CD4-positive, alpha-beta memory T cell (primary cell): Measurements from ENCODE around the gene INPP4B. TPM values are rescaled to one million over a fixed set of nuclear protein-coding genes. Genes with fewer than 3 reads are reported as not detected.

Source experiments
- CTCF ChIA-PET: fragments of 350-600 bp; sonication (Branson Sonifier 250); formaldehyde crosslinking; loops from one replicate; lab custom pipeline; 2021; ENCODE audit warnings: inconsistent platforms; ENCODE audit not compliant: partially characterized antibody; lab: Charles Lee
- POLR2A ChIA-PET: fragments of 350-600 bp; sonication (Branson Sonifier 250); formaldehyde crosslinking; loops from one replicate; lab custom pipeline; 2021; ENCODE audit not compliant: partially characterized antibody; lab: Charles Lee
- DNase-seq, 5 donors: peaks; one replicate each; pipeline versions ENCODE4 v3.0.0 to v3.0.0-alpha.2; 2020 to 2022; ENCODE audit warnings: mixed read lengths in 1 of 5
- H3K27ac ChIP-seq: one replicate; pipeline ENCODE4 v1.7.0; 2013; ENCODE audit warnings: low read depth, low read length
- H3K27me3 ChIP-seq: 2 replicates; pipeline ENCODE4 v1.7.0; 2013; ENCODE audit warnings: mild to moderate bottlenecking, low read length, moderate library complexity; ENCODE audit not compliant: insufficient read depth
- H3K36me3 ChIP-seq: 2 replicates; pipeline ENCODE4 v1.7.0; 2013; ENCODE audit warnings: mild to moderate bottlenecking, low read length, moderate library complexity; ENCODE audit not compliant: insufficient read depth
- H3K4me1 ChIP-seq: 2 replicates; pipeline ENCODE4 v1.7.0; 2013; ENCODE audit warnings: mild to moderate bottlenecking, low read length, moderate library complexity; ENCODE audit not compliant: insufficient read depth
- H3K4me3 ChIP-seq, 2 donors: one replicate each; pipeline ENCODE4 v1.7.0; 2013; ENCODE audit warnings: low read length in 2 of 2, mild to moderate bottlenecking in 1 of 2
- H3K9me3 ChIP-seq, 2 donors: one replicate each; pipeline ENCODE4 v1.7.0; 2013; ENCODE audit warnings: low read length in 2 of 2, control low read depth in 1 of 2; ENCODE audit not compliant: control insufficient read depth in 1 of 2
- H3K27ac Mint-ChIP-seq, 7 donors: one replicate each; pipeline ENCODE4 v1.8.0; 2020 to 2021; ENCODE audit warnings: mixed read lengths in 7 of 7, mild to moderate bottlenecking in 6 of 7, inconsistent platforms in 3 of 7, moderate library complexity in 3 of 7
- H3K27me3 Mint-ChIP-seq, 2 donors: one replicate each; pipeline ENCODE4 v1.8.0; 2020 to 2021; ENCODE audit warnings: mixed read lengths in 2 of 2
- H3K36me3 Mint-ChIP-seq, 2 donors: one replicate each; pipeline ENCODE4 v1.8.0; 2020 to 2021; ENCODE audit warnings: mixed read lengths in 2 of 2, inconsistent platforms in 1 of 2, mild to moderate bottlenecking in 1 of 2
- H3K4me1 Mint-ChIP-seq, 4 donors: one replicate each; pipeline ENCODE4 v1.8.0; 2020 to 2021; ENCODE audit warnings: mixed read lengths in 4 of 4, mild to moderate bottlenecking in 1 of 4
- H3K4me3 Mint-ChIP-seq, 8 donors: one replicate each; pipeline ENCODE4 v1.8.0; 2020 to 2021; ENCODE audit warnings: mixed read lengths in 8 of 8, mild to moderate bottlenecking in 7 of 8, moderate library complexity in 6 of 8, inconsistent platforms in 3 of 8
- H3K9me3 Mint-ChIP-seq, 8 donors: one replicate each; pipeline ENCODE4 v1.8.0; 2020 to 2021; ENCODE audit warnings: mixed read lengths in 8 of 8, mild to moderate bottlenecking in 5 of 8, inconsistent platforms in 3 of 8, moderate library complexity in 1 of 8
- intact Hi-C: fragments of 100-400 bp; cut with micrococcal nuclease; formaldehyde crosslinking; loops from one replicate; pipeline ENCODE4 v1.15.1; 2023
- polyA plus RNA-seq, 2 donors: library from polyadenylated mRNA; unstranded; fragments of 300-500 nt; fragmentation: Illumina TruSeq; gene quantifications; one replicate each; pipeline ENCODE4 v1.2.3, GENCODE V29; 2021
- total RNA-seq, 2 experiments: library from RNA; stranded (reverse); gene quantifications; one replicate each; pipeline ENCODE4 v1.2.3, GENCODE V29; 2021

INPP4B gene
- total and polyA plus RNA-seq, 4 experiments from 2014 or later, result 76.7 to 112 (median 80.8) TPM

GRCh38 chr4:142379277-142380051 is 466.6 kb downstream of the INPP4B start:
- no peaks in the 10 kb centered on the region for H3K9me3 ChIP-seq
- Mint-ChIP-seq H3K4me1 (peaks cover 64 to 85% (median 74%) of the 10 kb centered on the region in 4 donors), H3K27me3 (no peaks in the 10 kb centered on the region), H3K36me3 (peaks cover 13 to 35% of the 10 kb centered on the region in 2 donors), H3K9me3 (no peaks in the 10 kb centered on the region), H3K27ac (peak overlapping the region; percentile 31 to 92 (median 76)), H3K4me3 (peak overlapping the region in 5 of 8 donors; percentile 17 to 72 (median 60))
- no peaks in the 10 kb centered on the region for H3K27me3 ChIP-seq
- H3K4me3 ChIP-seq, result no peak overlapping the region
- DNase-seq, result no peak
- H3K27ac ChIP-seq, result no peak overlapping the region
- CTCF ChIA-PET, result interaction anchor here (0.7 to 3.4 kb wide), 11 partner anchors 7 to 97 kb away, joined by 3 to 24 read pairs (median 6); no protein-coding TSS in a partner anchor
- intact Hi-C loops, result no loop called here
- POLR2A ChIA-PET, result interaction anchor here (0.7 to 3.5 kb wide), 16 partner anchors 8 to 188 kb away, joined by 3 to 50 read pairs (median 9); no protein-coding TSS in a partner anchor
- no peaks in the 10 kb centered on the region for H3K36me3 ChIP-seq
- peaks cover 84% of the 10 kb centered on the region for H3K4me1 ChIP-seq

GRCh38 chr4:142378179-142378578 is 467.9 kb downstream of the INPP4B start:
- peak overlapping the region in 1 of 2 donors; percentile 17 for H3K4me3 ChIP-seq
- peaks cover 60 to 84% (median 72%) of the 10 kb centered on the region in 4 donors for H3K4me1 Mint-ChIP-seq
- CTCF ChIA-PET, result interaction anchor here (0.9 to 3.4 kb wide), 8 partner anchors 8 to 25 kb away, joined by 3 to 24 read pairs (median 8); no protein-coding TSS in a partner anchor
- no peaks in the 10 kb centered on the region for H3K27me3 Mint-ChIP-seq
- intact Hi-C loops, result no loop called here
- peak overlapping the region; percentile 81 to 94 (median 92) for H3K27ac Mint-ChIP-seq
- POLR2A ChIA-PET, result interaction anchor here (0.7 to 3.5 kb wide), 17 partner anchors 9 to 325 kb away, joined by 3 to 50 read pairs (median 8); no protein-coding TSS in a partner anchor
- H3K36me3 ChIP-seq, result no peaks in the 10 kb centered on the region
- peaks cover 3 to 24% of the 10 kb centered on the region in 2 donors for H3K36me3 Mint-ChIP-seq
- no peaks in the 10 kb centered on the region for H3K27me3 ChIP-seq
- peaks cover 84% of the 10 kb centered on the region for H3K4me1 ChIP-seq
- DNase-seq, result peak in 1 of 5 donors; percentile 48
- H3K9me3 Mint-ChIP-seq, result no peaks in the 10 kb centered on the region
- no peaks in the 10 kb centered on the region for H3K9me3 ChIP-seq
- peak overlapping the region; percentile 50 to 93 (median 84) for H3K4me3 Mint-ChIP-seq
- peak overlapping the region; percentile 55 for H3K27ac ChIP-seq

DNA sequence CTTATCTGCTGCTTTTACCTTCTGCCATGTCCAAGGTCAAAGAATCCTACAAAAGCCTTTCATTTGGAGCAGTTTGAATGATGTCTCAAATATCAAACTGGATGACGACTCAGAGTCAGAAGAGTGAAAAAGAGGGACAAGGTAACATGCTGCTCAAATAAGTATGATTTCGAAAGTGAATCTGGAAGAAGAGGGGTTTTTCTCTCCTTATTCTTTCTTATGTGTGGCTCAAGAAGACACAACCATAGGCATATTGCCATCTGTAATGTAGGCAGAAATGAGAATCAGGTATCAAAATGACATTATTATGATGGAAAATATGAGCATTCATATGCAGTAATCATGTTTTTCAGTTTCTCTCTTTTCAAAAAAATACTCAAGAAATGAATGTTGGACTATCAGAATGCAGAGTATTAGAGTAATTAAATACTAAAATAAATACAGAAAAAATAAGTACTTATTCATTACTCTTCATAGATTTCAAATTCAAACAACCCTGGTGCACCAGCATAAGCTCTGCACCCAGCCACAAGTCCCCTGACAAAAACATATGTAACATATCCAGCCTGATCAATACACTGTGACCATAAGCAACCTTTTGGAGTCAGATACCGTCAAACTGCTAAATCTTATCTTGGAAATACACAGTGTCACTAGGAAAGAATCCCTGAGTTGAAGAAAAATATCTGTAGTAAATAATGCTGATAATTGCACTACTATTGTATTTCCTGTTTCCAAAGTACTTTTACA is 468.6 kb downstream of the INPP4B start:
- Histone ChIP-seq H3K36me3 (no peaks in the 10 kb centered on the region), H3K4me3 (peak overlapping the region in 1 of 2 donors; percentile 17), H3K9me3 (no peaks in the 10 kb centered on the region), H3K4me1 (peaks cover 87% of the 10 kb centered on the region), H3K27ac (peak overlapping the region; percentile 55), H3K27me3 (no peaks in the 10 kb centered on the region)
- Mint-ChIP-seq H3K4me3 (peak overlapping the region; percentile 50 to 93 (median 84)), H3K4me1 (peaks cover 66 to 86% (median 77%) of the 10 kb centered on the region in 4 donors), H3K27me3 (no peaks in the 10 kb centered on the region), H3K36me3 (peaks cover 3 to 21% of the 10 kb centered on the region in 2 donors), H3K27ac (peak overlapping the region; percentile 87 to 94 (median 92)), H3K9me3 (no peaks in the 10 kb centered on the region)
- CTCF ChIA-PET, result interaction anchor here (0.9 to 3.4 kb wide), 7 partner anchors 9 to 25 kb away, joined by 3 to 24 read pairs (median 10); no protein-coding TSS in a partner anchor
- peak in 2 of 5 donors; percentile 26 to 36 for DNase-seq
- intact Hi-C loops, result loop anchor here (1.0 kb wide), 1 partner anchor 10 kb away; no protein-coding TSS in a partner anchor
- POLR2A ChIA-PET, result interaction anchor here (0.7 to 3.5 kb wide), 15 partner anchors 8 to 326 kb away, joined by 3 to 50 read pairs (median 10); no protein-coding TSS in a partner anchor

GRCh38 chr4:142376204-142376603 is 469.9 kb downstream of the INPP4B start:
- H3K27ac Mint-ChIP-seq, result peak overlapping the region; percentile 29 to 92 (median 67)
- no peaks in the 10 kb centered on the region for H3K9me3 ChIP-seq
- H3K36me3 Mint-ChIP-seq, result peaks cover under 1 to 24% of the 10 kb centered on the region in 2 donors
- H3K4me3 Mint-ChIP-seq, result peak overlapping the region in 7 of 8 donors; percentile 45 to 80 (median 49)
- peak overlapping the region in 1 of 2 donors; percentile 9 for H3K4me3 ChIP-seq
- CTCF ChIA-PET, result interaction anchor here (1.0 to 1.7 kb wide), 7 partner anchors 9 to 191 kb away, joined by 3 to 9 read pairs (median 4); no protein-coding TSS in a partner anchor
- no peaks in the 10 kb centered on the region for H3K36me3 ChIP-seq
- H3K4me1 Mint-ChIP-seq, result peaks cover 76 to 96% (median 86%) of the 10 kb centered on the region in 4 donors
- intact Hi-C loops, result no loop called here
- no peaks in the 10 kb centered on the region for H3K9me3 Mint-ChIP-seq
- no peaks in the 10 kb centered on the region for H3K27me3 Mint-ChIP-seq
- H3K27ac ChIP-seq, result peak overlapping the region; percentile 55
- peaks cover 97% of the 10 kb centered on the region for H3K4me1 ChIP-seq
- POLR2A ChIA-PET, result interaction anchor here (0.6 to 2.3 kb wide), 6 partner anchors 10 to 30 kb away, joined by 3 to 7 read pairs (median 4); no protein-coding TSS in a partner anchor
- H3K27me3 ChIP-seq, result no peaks in the 10 kb centered on the region
- DNase-seq, result no peak

- Mint-ChIP-seq H3K27me3 (no peaks in the 10 kb centered on the region), H3K4me1 (peaks cover 70 to 89% (median 79%) of the 10 kb centered on the region in 4 donors), H3K36me3 (peaks cover 10 to 21% of the 10 kb centered on the region in 2 donors), H3K9me3 (no peaks in the 10 kb centered on the region), H3K27ac (peak overlapping the region in 5 of 7 donors; percentile 17 to 92 (median 71)), H3K4me3 (peak overlapping the region in 2 of 8 donors; percentile 23 to 58)
- H3K27ac ChIP-seq, result no peak overlapping the region
- CTCF ChIA-PET, result interaction anchor here (0.7 to 1.6 kb wide), 5 partner anchors 17 to 193 kb away, joined by 3 to 4 read pairs (median 4); no protein-coding TSS in a partner anchor
- H3K4me1 ChIP-seq, result peaks cover 98% of the 10 kb centered on the region
- intact Hi-C loops, result loop anchor here (2.0 kb wide), 1 partner anchor 17 kb away; no protein-coding TSS in a partner anchor
- H3K4me3 ChIP-seq, result no peak overlapping the region
- no peaks in the 10 kb centered on the region for H3K9me3 ChIP-seq
- no peak for DNase-seq
- POLR2A ChIA-PET, result interaction anchor here (1.0 to 11.0 kb wide), 10 partner anchors 10 to 193 kb away, joined by 3 to 122 read pairs (median 4); no protein-coding TSS in a partner anchor
- H3K27me3 ChIP-seq, result no peaks in the 10 kb centered on the region
- H3K36me3 ChIP-seq, result no peaks in the 10 kb centered on the region
Observed at GRCh38 chr4:142373610-142374009, 472.5 kb downstream of the INPP4B start.

DNA sequence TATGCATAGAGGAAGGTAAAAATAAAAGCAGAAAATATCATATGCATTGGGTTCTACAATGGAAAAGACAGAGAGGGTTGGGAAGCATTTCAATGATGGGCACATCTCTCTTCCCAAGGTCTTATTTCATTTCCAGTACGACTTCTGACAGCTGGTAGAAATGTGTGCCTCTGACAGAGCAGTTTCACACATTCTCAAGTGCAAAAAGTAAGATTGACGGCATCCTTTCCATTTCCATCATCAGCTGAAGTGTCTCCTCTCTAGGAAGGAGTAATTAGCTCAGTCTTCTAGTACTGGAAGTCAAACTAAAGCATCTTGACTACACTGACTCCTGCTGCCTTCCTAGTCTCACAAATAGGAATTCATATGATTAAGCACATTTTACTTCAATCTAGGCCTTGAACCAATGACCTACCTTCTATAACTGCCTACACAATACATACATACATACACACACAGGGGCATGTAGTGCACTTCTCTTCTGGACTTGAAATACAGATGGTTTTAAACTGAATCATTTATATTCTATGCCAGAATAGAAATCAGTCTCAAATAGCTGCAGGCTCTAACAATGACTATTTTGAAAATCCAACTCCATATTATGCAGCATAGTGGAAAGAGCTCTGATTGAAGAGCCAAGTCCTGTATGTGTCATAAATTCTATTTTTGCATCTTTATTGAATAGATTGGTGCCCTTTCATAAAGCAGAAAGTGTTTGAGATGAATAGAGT is 473.4 kb downstream of the INPP4B start:
- intact Hi-C loops, result loop anchor here (1.0 to 2.0 kb wide), 2 partner anchors 11 to 16 kb away; no protein-coding TSS in a partner anchor
- peaks cover 98% of the 10 kb centered on the region for H3K4me1 ChIP-seq
- H3K4me3 ChIP-seq, result no peak overlapping the region
- H3K36me3 ChIP-seq, result no peaks in the 10 kb centered on the region
- Mint-ChIP-seq H3K9me3 (no peaks in the 10 kb centered on the region), H3K4me3 (peak overlapping the region in 7 of 8 donors; percentile 8 to 81 (median 61)), H3K36me3 (peaks cover 13 to 21% of the 10 kb centered on the region in 2 donors), H3K27ac (peak overlapping the region; percentile 5 to 88 (median 75)), H3K4me1 (peaks cover 69 to 86% (median 77%) of the 10 kb centered on the region in 4 donors), H3K27me3 (no peaks in the 10 kb centered on the region)
- no peak for DNase-seq
- ChIA-PET POLR2A (interaction anchor here (0.6 to 11.0 kb wide), 11 partner anchors 11 to 194 kb away, joined by 3 to 122 read pairs (median 4); no protein-coding TSS in a partner anchor), CTCF (interaction anchor here (0.9 to 1.8 kb wide), 6 partner anchors 10 to 90 kb away, joined by 3 to 6 read pairs (median 3); no protein-coding TSS in a partner anchor)
- H3K9me3 ChIP-seq, result no peaks in the 10 kb centered on the region
- no peaks in the 10 kb centered on the region for H3K27me3 ChIP-seq
- peak overlapping the region; percentile 7 for H3K27ac ChIP-seq
